GM12878 (cell line): Measurements from ENCODE around the gene STK32B. TPM values are rescaled to one million over a fixed set of nuclear protein-coding genes. Genes with fewer than 3 reads are reported as not detected.
"Not testable (repeated sequence)": the region's sequence is repeated elsewhere in the genome, so short reads cannot be mapped to it uniquely, and the experiment has no call there.

Experiments
- ATAC-seq: fragments of 200-7000 bp; cut with Tn5 transposase; 3 replicates; pipeline ENCODE4 v1.9.1; 2020; ENCODE audit warnings: mild to moderate bottlenecking, moderate library complexity
- BruUV-seq: library from RNA; stranded (reverse); fragments of 400-500 nt; replicated peaks from 2 replicates; lab custom pipeline; 2021; lab: Mats Ljungman, UMichigan
- CTCF ChIA-PET: fragments of 300-600 bp; sonication (Branson Sonifier 250); formaldehyde crosslinking; extraction: SDS; loops from one replicate; lab custom pipeline; 2021; ENCODE audit warnings: inconsistent platforms; lab: Yijun Ruan, JAX
- POLR2A ChIA-PET: fragments of 350-600 bp; formaldehyde crosslinking; extraction: SDS; loops from one replicate; lab custom pipeline; 2021; ENCODE audit warnings: inconsistent platforms; lab: Charles Lee
- RAD21 ChIA-PET: fragments of 300-600 bp; sonication (Branson Sonifier 250); formaldehyde crosslinking; loops from one replicate; lab custom pipeline; 2023; ENCODE audit warnings: antibody characterized with exemption; ENCODE audit not compliant: unreplicated experiment; lab: Charles Lee
- SMC1A ChIA-PET: fragments of 300-600 bp; sonication (Branson Sonifier 250); formaldehyde crosslinking; loops from one replicate; lab custom pipeline; 2023; ENCODE audit not compliant: unreplicated experiment, uncharacterized antibody; lab: Charles Lee
- DNase-seq: peaks from one replicate; pipeline ENCODE4 v3.0.0-alpha.2; 2011; ENCODE audit warnings: low read depth, low spot score
- FAIRE-seq: peaks from 3 replicates; lab custom pipeline; 2011; peaks lifted over from hg19 to GRCh38; lab: Jason Lieb, UNC
- H2AFZ ChIP-seq: 2 replicates; pipeline ENCODE4 v1.6.0; 2011; ENCODE audit warnings: low read depth, low read length, control low read depth; ENCODE audit not compliant: control insufficient read depth
- H3K27ac ChIP-seq: 2 replicates; pipeline ENCODE4 v1.5.1; 2011; ENCODE audit warnings: control low read depth; ENCODE audit not compliant: control insufficient read depth, insufficient read depth
- H3K27me3 ChIP-seq, 2 experiments: replicated peaks in 1 of 2; 2 replicates each; pipeline versions ENCODE4 v1.6.0 to v1.6.1; 2011; ENCODE audit warnings: low read length in 1 of 2; ENCODE audit not compliant: control insufficient read depth in 2 of 2, insufficient read depth in 2 of 2
- H3K36me3 ChIP-seq, 2 experiments: 2 replicates each; pipeline ENCODE4 v1.5.1; 2011; ENCODE audit warnings: low read length in 1 of 2; ENCODE audit not compliant: control insufficient read depth in 2 of 2, insufficient read depth in 2 of 2
- H3K4me1 ChIP-seq: 2 replicates; pipeline ENCODE4 v1.6.1; 2011; ENCODE audit warnings: mild to moderate bottlenecking, low read length, moderate library complexity, mixed read lengths; ENCODE audit not compliant: control insufficient read depth, insufficient read depth
- H3K4me2 ChIP-seq: 2 replicates; pipeline ENCODE4 v1.6.0; 2011; ENCODE audit warnings: control low read depth; ENCODE audit not compliant: control insufficient read depth, insufficient read depth
- H3K4me3 ChIP-seq: fragments of 200-600 bp; sonication (generic); 2 replicates; pipeline ENCODE4 v1.5.1; 2016
- H3K79me2 ChIP-seq: 2 replicates; pipeline ENCODE4 v1.6.0; 2011; ENCODE audit warnings: low read length; ENCODE audit not compliant: control insufficient read depth, insufficient read depth
- H3K9ac ChIP-seq: 2 replicates; pipeline ENCODE4 v1.8.0; 2011; ENCODE audit warnings: low read length, control low read depth, mixed read lengths; ENCODE audit not compliant: control insufficient read depth, insufficient read depth
- H3K9me3 ChIP-seq: replicated peaks from 3 replicates; pipeline ENCODE4 v1.5.1; 2011; ENCODE audit warnings: mild to moderate bottlenecking, low read length; ENCODE audit not compliant: control insufficient read depth, insufficient read depth
- H4K20me1 ChIP-seq: 2 replicates; pipeline ENCODE4 v1.6.0; 2011; ENCODE audit not compliant: control insufficient read depth, insufficient read depth
- CEBPB ChIP-seq, 2 experiments: fragments of 150-350 bp in 1 of 2; IDR thresholded peaks; 2 replicates each; pipeline ENCODE4 v1.6.1; 2012 to 2014; ENCODE audit warnings: low read depth in 2 of 2, low read length in 2 of 2, borderline replicate concordance in 1 of 2, inconsistent platforms in 1 of 2
- EGR1 ChIP-seq, 2 experiments: IDR thresholded peaks; 1 replicate in 1 of 2; 2 replicates in 1 of 2; pipeline ENCODE4 v1.6.1; 2011 to 2012; ENCODE audit warnings: low read depth in 2 of 2, low read length in 2 of 2, borderline replicate concordance in 1 of 2, mild to moderate bottlenecking in 1 of 2, moderate library complexity in 1 of 2
- EP300 ChIP-seq, 2 experiments: fragments of 150-350 bp in 1 of 2; IDR thresholded peaks; 2 replicates each; pipeline ENCODE4 v1.6.1; 2011 to 2012; ENCODE audit warnings: low read depth in 2 of 2, low read length in 2 of 2, borderline replicate concordance in 1 of 2, improper control_type of control experiment in 1 of 2, inconsistent platforms in 1 of 2; ENCODE audit not compliant: control insufficient read depth in 1 of 2
- GATAD2B ChIP-seq: fragments of 450-650 bp; conservative IDR thresholded peaks from 2 replicates; pipeline ENCODE4 v1.6.1; 2017; ENCODE audit warnings: low read depth, mild to moderate bottlenecking, moderate library complexity
- HDAC6 ChIP-seq: fragments of 200-600 bp; sonication (generic); IDR thresholded peaks from one replicate; pipeline ENCODE4 v1.8.0; 2017; ENCODE audit warnings: antibody characterized with exemption; ENCODE audit not compliant: unreplicated experiment
- HDGF ChIP-seq: fragments of 450-650 bp; IDR thresholded peaks from 2 replicates; pipeline ENCODE4 v1.6.1; 2016; ENCODE audit warnings: antibody characterized with exemption
- NBN ChIP-seq: fragments of 450-650 bp; IDR thresholded peaks from 2 replicates; pipeline ENCODE4 v1.6.1; 2016
- NFIC ChIP-seq: IDR thresholded peaks from 2 replicates; pipeline ENCODE4 v1.6.1; 2012; ENCODE audit warnings: low read depth, mild to moderate bottlenecking, inconsistent platforms, low read length, moderate library complexity
- PAX5 ChIP-seq: IDR thresholded peaks from 2 replicates; pipeline ENCODE4 v1.6.1; 2011; ENCODE audit warnings: low read depth, low read length, borderline replicate concordance
- RAD51 ChIP-seq: fragments of 450-650 bp; IDR thresholded peaks from 2 replicates; pipeline ENCODE4 v1.6.1; 2016; ENCODE audit warnings: moderate library complexity, mild to moderate bottlenecking, inconsistent platforms
- SIN3A ChIP-seq: IDR thresholded peaks from 2 replicates; pipeline ENCODE4 v1.6.1; 2012; ENCODE audit warnings: low read depth, low read length, improper control_type of control experiment
- STAT3 ChIP-seq: IDR thresholded peaks from 2 replicates; pipeline ENCODE4 v1.6.1; 2011; ENCODE audit warnings: low read depth, low read length, improper control_type of control experiment
- TAF1 ChIP-seq: IDR thresholded peaks from 2 replicates; pipeline ENCODE4 v1.6.1; 2011; ENCODE audit warnings: mild to moderate bottlenecking, low read depth, low read length, borderline replicate concordance
- WGBS: methylation state at CpG from one replicate; pipeline ENCODE4 v1.1.6; 2016; ENCODE audit warnings: low lambda C conversion rate; ENCODE audit not compliant: insufficient replicate concordance, insufficient coverage; ENCODE audit errors: missing lambda C conversion rate; 5-methylcytosine and 5-hydroxymethylcytosine counted together
- in situ Hi-C: fragments of 300-500 bp; cut with MboI; formaldehyde crosslinking; loops from 9 replicates; pipeline ENCODE4 v1.14.3; 2018; ENCODE audit warnings: mixed read lengths
- intact Hi-C: fragments of 100-400 bp; cut with micrococcal nuclease; formaldehyde crosslinking; loops from one replicate; pipeline ENCODE4 v1.14.2; 2022; ENCODE audit not compliant: unreplicated experiment
- polyA plus RNA-seq, 11 experiments: library from polyadenylated mRNA; depleted of rRNA in 4 of 11; unstranded in 6 of 11; stranded (reverse) in 5 of 11; fragments of >200 nt; fragmentation: Nextera tagmentation in 4 of 11; fragmentation: Illumina TruSeq in 1 of 11; extraction: Ambion mirVana in 4 of 11; extraction: Trizol in 1 of 11; gene quantifications; 1 replicate in 1 of 11; 2 replicates in 10 of 11; pipeline versions ENCODE4 v1.2.1 to v1.2.3, GENCODE V29; 2011 to 2016; ENCODE audit warnings: inconsistent platforms in 2 of 11, missing spikeins in 2 of 11, low read depth in 1 of 11
- total RNA-seq, 4 experiments: library from RNA; depleted of rRNA in 3 of 4; stranded (reverse); fragments of >200 nt in 3 of 4; fragmentation: Illumina TruSeq in 1 of 4; extraction: Trizol in 1 of 4; gene quantifications; 2 replicates each; pipeline versions ENCODE4 v1.2.1 to v1.2.3, GENCODE V29; 2013 to 2021
- TF ChIP-seq, protein P1 (sequence below): fragments of 150-350 bp; IDR thresholded peaks from 2 replicates; pipeline ENCODE4 v1.6.1; 2014; ENCODE audit warnings: mild to moderate bottlenecking, low read depth, low read length

STK32B gene
- total and polyA plus RNA-seq, 10 of the 15 experiments (the other 5 are each of a cell fraction or from before 2014, with no cell fraction given) = 0.04 to 0.12 (median 0.08) TPM; not detected in 7

DNA sequence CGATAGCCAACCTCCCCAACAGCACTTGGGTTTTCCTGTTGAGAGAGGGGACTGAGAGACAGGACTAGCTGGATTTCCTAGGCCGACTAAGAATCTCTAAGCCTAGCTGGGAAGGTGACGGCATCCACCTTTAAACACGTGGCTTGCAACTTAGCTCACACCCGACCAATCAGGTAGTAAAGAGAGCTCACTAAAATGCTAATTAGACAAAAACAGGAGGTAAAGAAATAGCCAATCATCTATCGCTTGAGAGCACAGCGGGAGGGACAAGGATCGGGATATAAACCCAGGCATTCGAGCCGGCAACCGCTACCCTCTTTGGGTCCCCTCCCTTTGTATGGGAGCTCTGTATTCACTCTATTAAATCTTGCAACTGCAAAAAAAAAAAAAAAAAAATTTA lies 44.3 kb upstream of the STK32B start:
- intact Hi-C loops, H3K79me2 ChIP-seq, RAD21 ChIA-PET, in situ Hi-C loops, POLR2A ChIA-PET, H3K9ac ChIP-seq, ATAC-seq, H3K9me3 ChIP-seq, H4K20me1 ChIP-seq, H3K27me3 ChIP-seq, H2AFZ ChIP-seq, H3K4me3 ChIP-seq, DNase-seq, CTCF ChIA-PET, FAIRE-seq, BruUV-seq, H3K27ac ChIP-seq, H3K36me3 ChIP-seq, H3K4me2 ChIP-seq, SMC1A ChIA-PET, H3K4me1 ChIP-seq: not testable (repeated sequence)
- 53% methylated on average over 11 of the region's 11 CpGs for WGBS

DNA sequence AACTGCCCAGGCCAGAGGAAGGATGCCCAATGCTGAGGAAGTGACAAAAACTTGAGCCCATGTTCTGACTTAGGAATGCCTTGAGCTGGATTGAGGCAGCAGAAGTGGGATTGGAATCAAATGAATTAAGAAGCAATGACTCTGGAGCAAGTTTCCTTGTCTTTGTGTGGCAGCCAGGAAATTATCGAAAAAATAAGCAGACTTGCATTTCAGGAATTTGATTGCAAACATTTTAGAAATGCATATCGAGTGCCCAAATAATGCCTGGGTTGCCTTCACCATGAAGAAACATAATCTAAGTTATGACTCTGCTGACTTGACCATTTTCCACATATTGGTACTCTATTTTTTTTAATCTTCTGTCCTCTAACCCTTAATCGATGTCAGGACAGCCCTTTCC lies 41.5 kb upstream of the STK32B start:
- no peak overlapping the region for H2AFZ ChIP-seq
- CTCF ChIA-PET = no interaction called here
- no peak for FAIRE-seq
- no TSS peak for BruUV-seq
- DNase-seq = no peak
- H3K79me2 ChIP-seq = no peaks in the 10 kb centered on the region
- no peak for ATAC-seq
- in situ Hi-C loops = no loop called here
- H4K20me1 ChIP-seq = no peaks in the 10 kb centered on the region
- no peaks in the 10 kb centered on the region for H3K9me3 ChIP-seq
- H3K4me3 ChIP-seq = no peak overlapping the region
- no peaks in the 10 kb centered on the region; a peak in 1 of 4 replicates for H3K27me3 ChIP-seq
- TF ChIP-seq STAT3 (no peak), CEBPB (IDR thresholded peaks at IDR 0.05; ENCODE audit: borderline replicate concordance in 1 of 2, low read depth in 2 of 2, low read length in 2 of 2) (no peak), SIN3A (no peak), NBN (no peak), PAX5 (no peak), NFIC (no peak), RAD51 (no peak), TAF1 (no peak), HDGF (no peak), EGR1 (IDR thresholded peaks at IDR 0.05; ENCODE audit: borderline replicate concordance in 1 of 2, low read depth in 2 of 2, low read length in 2 of 2) (no peak), GATAD2B (no peak), HDAC6 (no peak), EP300 (IDR thresholded peaks at IDR 0.05; ENCODE audit: borderline replicate concordance in 1 of 2, control insufficient read depth in 1 of 2, low read depth in 2 of 2, low read length in 2 of 2) (no peak)
- TF ChIP-seq, protein P1, sequence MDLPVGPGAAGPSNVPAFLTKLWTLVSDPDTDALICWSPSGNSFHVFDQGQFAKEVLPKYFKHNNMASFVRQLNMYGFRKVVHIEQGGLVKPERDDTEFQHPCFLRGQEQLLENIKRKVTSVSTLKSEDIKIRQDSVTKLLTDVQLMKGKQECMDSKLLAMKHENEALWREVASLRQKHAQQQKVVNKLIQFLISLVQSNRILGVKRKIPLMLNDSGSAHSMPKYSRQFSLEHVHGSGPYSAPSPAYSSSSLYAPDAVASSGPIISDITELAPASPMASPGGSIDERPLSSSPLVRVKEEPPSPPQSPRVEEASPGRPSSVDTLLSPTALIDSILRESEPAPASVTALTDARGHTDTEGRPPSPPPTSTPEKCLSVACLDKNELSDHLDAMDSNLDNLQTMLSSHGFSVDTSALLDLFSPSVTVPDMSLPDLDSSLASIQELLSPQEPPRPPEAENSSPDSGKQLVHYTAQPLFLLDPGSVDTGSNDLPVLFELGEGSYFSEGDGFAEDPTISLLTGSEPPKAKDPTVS = no peak
- TF ChIP-seq, all 136 proteins: peak for 0
- ChIA-PET POLR2A (no interaction called here), RAD21 (no interaction called here), SMC1A (no interaction called here)
- Histone ChIP-seq H3K4me1 (no peaks in the 10 kb centered on the region), H3K9ac (no peak overlapping the region), H3K36me3 (no peaks in the 10 kb centered on the region), H3K4me2 (no peak overlapping the region), H3K27ac (no peak overlapping the region)
- intact Hi-C loops = no loop called here
- 11% methylated on average over 3 of the region's 3 CpGs for WGBS
